Esophagus squamous epithelium (tissue), 5 donors: ENCODE results near the gene PTPRT. TPM values are rescaled to one million over a fixed set of nuclear protein-coding genes. Genes with fewer than 3 reads are reported as not detected.

Experiments used
- DNase-seq: peaks from one replicate; lab custom pipeline; 2025; lab: John Stamatoyannopoulos, UW
- H3K27ac ChIP-seq, 4 donors: fragments of 200-600 bp; sonication (generic); one replicate each; pipeline ENCODE4 v1.5.1; 2016 to 2019; ENCODE audit warnings: mild to moderate bottlenecking in 1 of 4
- H3K27me3 ChIP-seq, 4 donors: fragments of 200-600 bp; sonication (generic); 1 replicate in 3 of 4; 2 replicates in 1 of 4; pipeline versions ENCODE4 v1.5.1 to v1.6.0; 2017 to 2021; ENCODE audit warnings: antibody characterized with exemption in 1 of 4
- H3K36me3 ChIP-seq, 3 donors: fragments of 200-600 bp; sonication (generic); one replicate each; pipeline ENCODE4 v1.5.1; 2016 to 2019
- H3K4me1 ChIP-seq, 3 donors: fragments of 200-600 bp; sonication (generic); one replicate each; pipeline ENCODE4 v1.5.1; 2017 to 2019
- H3K4me3 ChIP-seq, 4 donors: fragments of 200-600 bp; sonication (generic); 1 replicate in 3 of 4; 2 replicates in 1 of 4; pipeline ENCODE4 v1.5.1; 2016 to 2019; ENCODE audit warnings: mild to moderate bottlenecking in 2 of 4, moderate library complexity in 1 of 4
- H3K9me3 ChIP-seq, 3 donors: fragments of 200-600 bp; sonication (generic); one replicate each; pipeline ENCODE4 v1.5.1; 2016 to 2019
- CTCF ChIP-seq, 6 experiments: fragments of 450-650 bp in 4 of 6; fragments of 200-600 bp in 2 of 6; sonication (generic) in 2 of 6; IDR thresholded peaks; one replicate each; pipeline ENCODE4 v1.5.1; 2016 to 2019; ENCODE audit warnings: antibody characterized with exemption in 6 of 6, mild to moderate bottlenecking in 4 of 6, moderate library complexity in 4 of 6
- POLR2A ChIP-seq, 4 donors: fragments of 450-650 bp; IDR thresholded peaks; one replicate each; pipeline ENCODE4 v1.6.1; 2017; ENCODE audit warnings: antibody characterized with exemption in 4 of 4, mild to moderate bottlenecking in 4 of 4, moderate library complexity in 3 of 4
- WGBS, 2 donors: methylation state at CpG; one replicate each; pipeline ENCODE4 v1.1.5; 2018; 5-methylcytosine and 5-hydroxymethylcytosine counted together
- intact Hi-C: fragments of 100-400 bp; cut with DNase I; formaldehyde crosslinking; loops from one replicate; pipeline ENCODE4 v1.15.0; 2022
- total RNA-seq, 4 donors: library from RNA; depleted of rRNA; stranded (reverse); fragments of >200 nt; gene quantifications; one replicate each; pipeline ENCODE4 v1.1.0, GENCODE V29; 2016
- donor health status: DM: yes; HTN: yes; CAD: no.

PTPRT gene
- total RNA-seq, 4 donors from 2014 or later: under 0.01 to 0.06 TPM; not detected in 2

GRCh38 chr20:42051921-42052320, 1137.8 kb downstream of the PTPRT start:
- peaks cover 0 to 17% (median 0%) of the 10 kb centered on the region in 4 donors for H3K27me3 ChIP-seq
- no peak for DNase-seq
- H3K9me3 ChIP-seq: no peaks in the 10 kb centered on the region
- H3K4me1 ChIP-seq: no peaks in the 10 kb centered on the region
- WGBS, 2 donors: 50 to 52% methylated on average over 1 to 5 of the region's 5 CpGs
- TF ChIP-seq POLR2A (IDR thresholded peaks at IDR 0.05) (no peak), CTCF (IDR thresholded peaks at IDR 0.05) (no peak)
- no peak overlapping the region for H3K27ac ChIP-seq
- intact Hi-C loops: no loop called here
- no peak overlapping the region for H3K4me3 ChIP-seq
- no peaks in the 10 kb centered on the region for H3K36me3 ChIP-seq

GRCh38 chr20:42046371-42047085, 1143.2 kb downstream of the PTPRT start:
- intact Hi-C loops: no loop called here
- Histone ChIP-seq H3K4me1 (no peaks in the 10 kb centered on the region), H3K9me3 (no peaks in the 10 kb centered on the region), H3K4me3 (no peak overlapping the region), H3K27me3 (peaks cover 0 to 17% (median 0%) of the 10 kb centered on the region in 4 donors), H3K36me3 (no peaks in the 10 kb centered on the region), H3K27ac (no peak overlapping the region)
- no peak for DNase-seq
- WGBS, 2 donors: 40 to 43% methylated on average over 7 of the region's 7 CpGs
- TF ChIP-seq POLR2A (IDR thresholded peaks at IDR 0.05): no peak
- no peak for TF ChIP-seq CTCF (IDR thresholded peaks at IDR 0.05)

- Histone ChIP-seq H3K4me3 (no peak overlapping the region), H3K9me3 (no peaks in the 10 kb centered on the region), H3K4me1 (no peaks in the 10 kb centered on the region), H3K27me3 (peaks cover 0 to 9% (median 0%) of the 10 kb centered on the region in 4 donors), H3K27ac (no peak overlapping the region), H3K36me3 (no peaks in the 10 kb centered on the region)
- no peak for TF ChIP-seq POLR2A (IDR thresholded peaks at IDR 0.05)
- TF ChIP-seq CTCF (IDR thresholded peaks at IDR 0.05): no peak
- DNase-seq: no peak
- WGBS, 2 donors: 56 to 67% methylated on average over 2 of the region's 2 CpGs
- intact Hi-C loops: no loop called here
Measured at GRCh38 chr20:42043921-42044320, 1145.8 kb downstream of the PTPRT start.

GRCh38 chr20:42041000-42041565, 1148.6 kb downstream of the PTPRT start:
- 32 to 37% methylated on average over 6 of the region's 6 CpGs for WGBS, 2 donors
- Histone ChIP-seq H3K9me3 (no peaks in the 10 kb centered on the region), H3K4me3 (no peak overlapping the region), H3K27me3 (no peaks in the 10 kb centered on the region), H3K27ac (no peak overlapping the region), H3K4me1 (no peaks in the 10 kb centered on the region), H3K36me3 (no peaks in the 10 kb centered on the region)
- no peak for DNase-seq
- no peak for TF ChIP-seq POLR2A (IDR thresholded peaks at IDR 0.05)
- peak in 1 of 6 experiments; percentile 21 for TF ChIP-seq CTCF (IDR thresholded peaks at IDR 0.05)
- intact Hi-C loops: no loop called here

- Histone ChIP-seq H3K36me3 (no peaks in the 10 kb centered on the region), H3K4me3 (no peak overlapping the region), H3K27me3 (peaks cover 0 to 5% (median 0%) of the 10 kb centered on the region in 4 donors), H3K27ac (no peak overlapping the region), H3K4me1 (no peaks in the 10 kb centered on the region), H3K9me3 (no peaks in the 10 kb centered on the region)
- WGBS, 2 donors: 56 to 91% methylated on average over 1 of the region's 1 CpG
- TF ChIP-seq POLR2A (IDR thresholded peaks at IDR 0.05) (no peak), CTCF (IDR thresholded peaks at IDR 0.05) (no peak)
- no peak for DNase-seq
- intact Hi-C loops: no loop called here
Measured at GRCh38 chr20:42027746-42028268, 1161.9 kb downstream of the PTPRT start.
